SK-N-SH treated with all-trans-retinoic acid at 6 μM for 48 hours (cell line): ENCODE measurements around the gene SIL1.

Source experiments
- CREB5 ChIP-seq: fragments of 250-450 bp; sonication (Bioruptor Pico); IDR thresholded peaks from 2 replicates; pipeline ENCODE4 v1.5.1; 2020; ENCODE audit warnings: low read depth, mild to moderate bottlenecking, moderate library complexity
- CSDC2 ChIP-seq: fragments of 250-450 bp; sonication (Bioruptor Pico); IDR thresholded peaks from 2 replicates; pipeline ENCODE4 v1.5.0; 2020; ENCODE audit warnings: mild to moderate bottlenecking, moderate library complexity
- CSRNP3 ChIP-seq: fragments of 250-450 bp; sonication (Bioruptor Pico); IDR thresholded peaks from 2 replicates; pipeline ENCODE4 v1.5.1; 2021; ENCODE audit warnings: mild to moderate bottlenecking, moderate library complexity
- GLIS3 ChIP-seq: fragments of 250-450 bp; sonication (Bioruptor Pico); IDR thresholded peaks from 2 replicates; pipeline ENCODE4 v1.5.0; 2020; ENCODE audit warnings: mild to moderate bottlenecking, moderate library complexity
- PATZ1 ChIP-seq: fragments of 250-450 bp; sonication (Bioruptor Pico); IDR thresholded peaks from 2 replicates; pipeline ENCODE4 v1.8.0; 2020; ENCODE audit warnings: mild to moderate bottlenecking, moderate library complexity, borderline replicate concordance
- RARB ChIP-seq: fragments of 250-450 bp; sonication (Bioruptor Pico); IDR thresholded peaks from 2 replicates; pipeline ENCODE4 v1.8.0; 2021; ENCODE audit warnings: mild to moderate bottlenecking, moderate library complexity
- SNAI2 ChIP-seq: fragments of 250-450 bp; sonication (Bioruptor Pico); IDR thresholded peaks from 2 replicates; pipeline ENCODE4 v1.5.0; 2020; ENCODE audit warnings: mild to moderate bottlenecking, moderate library complexity
- TOX ChIP-seq: fragments of 250-450 bp; sonication (Bioruptor Pico); IDR thresholded peaks from 2 replicates; pipeline ENCODE4 v1.8.0; 2021; ENCODE audit warnings: mild to moderate bottlenecking, moderate library complexity, borderline replicate concordance
- ZC3H10 ChIP-seq: fragments of 250-450 bp; sonication (Bioruptor Pico); IDR thresholded peaks from 2 replicates; pipeline ENCODE4 v1.5.1; 2021; ENCODE audit warnings: mild to moderate bottlenecking, moderate library complexity
- ZFP3 ChIP-seq: fragments of 250-450 bp; sonication (Bioruptor Pico); IDR thresholded peaks from 2 replicates; pipeline ENCODE4 v1.5.0; 2020; ENCODE audit warnings: mild to moderate bottlenecking, moderate library complexity
- ZNF70 ChIP-seq: fragments of 450-650 bp; formaldehyde crosslinking; IDR thresholded peaks from 2 replicates; pipeline ENCODE4 v1.5.0; 2020; ENCODE audit warnings: mild to moderate bottlenecking, moderate library complexity
- ZNF8 ChIP-seq: fragments of 450-650 bp; formaldehyde crosslinking; IDR thresholded peaks from 2 replicates; pipeline ENCODE4 v1.5.0; 2020; ENCODE audit warnings: mild to moderate bottlenecking, moderate library complexity

GRCh38 chr5:138981586-138981985, 216.6 kb downstream of the SIL1 start:
- TF ChIP-seq RARB = no peak
- TF ChIP-seq CREB5 (CRISPR knock-in tag) = no peak
- TF ChIP-seq ZC3H10 (CRISPR knock-in tag) = no peak
- TF ChIP-seq GLIS3 (CRISPR knock-in tag) = no peak
- no peak for TF ChIP-seq SNAI2
- TF ChIP-seq ZNF8 (CRISPR knock-in tag) = no peak
- no peak for TF ChIP-seq CSRNP3 (CRISPR knock-in tag)
- no peak for TF ChIP-seq CSDC2 (CRISPR knock-in tag)
- no peak for TF ChIP-seq TOX (CRISPR knock-in tag)
- no peak for TF ChIP-seq ZFP3 (CRISPR knock-in tag)
- no peak for TF ChIP-seq ZNF70 (CRISPR knock-in tag)
- TF ChIP-seq PATZ1 (CRISPR knock-in tag) = no peak
